ENCODE results near the gene ACVR2A.
A peak's percentile ranks its signal among the peaks of the same experiment; 100 is the strongest.

The ACVR2A gene

GRCh38 chr2:147925886-147926285, 81.1 kb downstream of the ACVR2A start:
- no peak for DNase-seq

- DNase-seq = no peak
Measured at GRCh38 chr2:147927053-147927588, 82.3 kb downstream of the ACVR2A start.

GRCh38 chr2:147933931-147934330, 89.1 kb downstream of the ACVR2A start:
- no peak for DNase-seq

- DNase-seq = no peak
Measured at GRCh38 chr2:147934881-147935620, 90.2 kb downstream of the ACVR2A start.

- DNase-seq = peak; percentile 28 to 71 (median 50)
Measured at GRCh38 chr2:147937744-147938349, 93.0 kb downstream of the ACVR2A start.

DNA sequence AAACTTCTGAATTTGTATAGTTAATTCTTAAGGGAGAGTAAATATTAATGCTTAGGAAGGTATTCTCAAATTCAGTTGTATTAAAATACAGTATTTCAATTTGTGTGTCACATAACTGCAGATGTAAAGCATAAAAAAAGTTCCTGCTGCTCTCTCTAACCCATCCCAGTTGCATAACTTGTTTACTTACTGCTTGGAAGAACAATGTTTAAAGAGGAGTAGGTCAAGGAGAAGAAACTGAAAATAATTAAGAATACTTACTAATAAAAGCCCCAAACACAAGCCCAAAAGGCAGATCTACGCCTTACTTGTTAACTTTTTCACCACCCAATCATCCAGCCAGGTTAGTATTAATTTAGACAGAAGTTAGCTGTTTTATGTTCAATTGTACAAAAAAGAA, 94.5 kb downstream of the ACVR2A start:
- no peak for DNase-seq

DNA sequence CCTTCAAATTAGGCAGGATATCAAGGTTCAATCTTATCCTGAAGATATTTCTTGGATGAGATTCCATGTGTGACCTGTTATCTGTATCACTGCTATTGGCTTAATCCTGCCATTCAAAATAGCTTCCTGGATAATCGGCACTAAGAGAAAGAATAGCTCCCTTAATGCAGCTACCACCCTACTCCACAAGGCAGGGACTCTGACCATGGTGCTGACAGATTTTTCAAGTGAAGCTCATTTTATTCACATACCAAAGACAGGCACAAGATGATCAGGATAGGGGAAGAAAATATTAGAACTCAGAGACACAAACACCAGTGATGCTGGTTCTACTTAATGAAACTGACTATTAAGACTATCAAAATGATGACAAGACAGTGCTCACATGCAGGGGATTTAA, 100.8 kb downstream of the ACVR2A start:
- no peak for DNase-seq

- DNase-seq = no peak
Measured at GRCh38 chr2:147952118-147952517, 107.3 kb downstream of the ACVR2A start.

- no peak for DNase-seq
Measured at GRCh38 chr2:147968571-147968970, 123.7 kb downstream of the ACVR2A start.

- DNase-seq = no peak
Measured at GRCh38 chr2:147976102-147976501, 131.3 kb downstream of the ACVR2A start.

DNA sequence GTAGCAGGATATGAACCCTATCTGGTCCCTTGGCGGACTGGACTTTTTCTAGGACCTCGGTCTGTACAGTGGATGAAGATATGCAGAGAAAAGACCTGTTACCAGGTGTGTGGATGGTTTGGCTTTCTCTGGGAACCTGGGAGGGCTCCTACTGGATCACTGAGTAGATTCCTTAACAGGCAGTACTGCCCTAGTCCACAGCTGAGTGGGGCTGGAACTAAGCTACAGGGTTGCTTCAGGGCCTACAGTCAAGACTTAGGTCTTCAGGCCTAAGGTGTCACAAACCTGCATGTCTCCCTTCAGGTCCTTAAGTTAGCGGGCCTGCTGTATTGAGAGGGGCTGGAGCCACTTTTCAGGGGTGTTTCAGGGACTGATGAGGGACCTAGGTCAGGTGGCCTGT, 132.8 kb downstream of the ACVR2A start:
- no peak for DNase-seq
